CD14-positive monocyte (primary cell): Measurements from ENCODE around the gene B3GNT2. TPM values are rescaled to one million over a fixed set of nuclear protein-coding genes. Genes with fewer than 3 reads are reported as not detected.

Experiments
- DNase-seq, 3 donors: peaks; one replicate each; pipeline ENCODE4 v3.0.0-alpha.2; 2011 to 2022
- H2AFZ ChIP-seq: 2 replicates; pipeline ENCODE4 v1.6.0; 2012; ENCODE audit warnings: mild to moderate bottlenecking, low read depth, low read length, inconsistent platforms; ENCODE audit not compliant: insufficient read depth, poor library complexity, severe bottlenecking
- H3K27ac ChIP-seq, 2 donors: 1 replicate in 1 of 2; 2 replicates in 1 of 2; pipeline ENCODE4 v1.5.1; 2012 to 2013; ENCODE audit warnings: low read length in 2 of 2, control low read depth in 1 of 2, inconsistent platforms in 1 of 2, low read depth in 1 of 2, mild to moderate bottlenecking in 1 of 2
- H3K27me3 ChIP-seq, 2 donors: one replicate each; pipeline versions ENCODE4 v1.6.0 to v1.6.1; 2011 to 2013; ENCODE audit warnings: low read length in 2 of 2; ENCODE audit not compliant: control insufficient read depth in 2 of 2, insufficient read depth in 2 of 2
- H3K36me3 ChIP-seq, 2 donors: replicated peaks in 1 of 2; 1 replicate in 1 of 2; 2 replicates in 1 of 2; pipeline versions ENCODE4 v1.5.1 to v1.6.1; 2012 to 2013; ENCODE audit warnings: low read length in 2 of 2, control low read depth in 1 of 2, inconsistent platforms in 1 of 2, mild to moderate bottlenecking in 1 of 2; ENCODE audit not compliant: insufficient read depth in 2 of 2, control insufficient read depth in 1 of 2
- H3K4me1 ChIP-seq, 2 donors: 1 replicate in 1 of 2; 2 replicates in 1 of 2; pipeline versions ENCODE4 v1.5.1 to v1.6.1; 2012 to 2013; ENCODE audit warnings: low read length in 2 of 2, control low read depth in 1 of 2, inconsistent platforms in 1 of 2, mild to moderate bottlenecking in 1 of 2, moderate library complexity in 1 of 2; ENCODE audit not compliant: insufficient read depth in 2 of 2, control insufficient read depth in 1 of 2
- H3K4me2 ChIP-seq: replicated peaks from 2 replicates; pipeline ENCODE3; 2012; ENCODE audit warnings: low read length, moderate library complexity, mild to moderate bottlenecking; ENCODE audit not compliant: poor library complexity, severe bottlenecking; ENCODE audit errors: extremely low read depth
- H3K4me3 ChIP-seq, 3 experiments: fragments of 200-600 bp in 1 of 3; sonication (generic) in 1 of 3; replicated peaks in 1 of 3; 1 replicate in 2 of 3; 2 replicates in 1 of 3; pipeline ENCODE4 v1.5.1; 2011 to 2013; ENCODE audit warnings: low read length in 3 of 3, mild to moderate bottlenecking in 3 of 3, control low read depth in 2 of 3, low read depth in 2 of 3, inconsistent platforms in 1 of 3, moderate library complexity in 1 of 3
- H3K79me2 ChIP-seq: 2 replicates; pipeline ENCODE4 v1.6.0; 2012; ENCODE audit warnings: mild to moderate bottlenecking, control low read depth, inconsistent platforms, low read length, moderate library complexity; ENCODE audit not compliant: insufficient read depth
- H3K9ac ChIP-seq: 2 replicates; pipeline ENCODE4 v1.6.0; 2017; ENCODE audit warnings: low read length, mild to moderate bottlenecking; ENCODE audit not compliant: insufficient read depth, poor library complexity, severe bottlenecking
- H3K9me3 ChIP-seq, 2 donors: replicated peaks in 1 of 2; 1 replicate in 1 of 2; 2 replicates in 1 of 2; pipeline versions ENCODE4 v1.5.1 to v1.6.1; 2012 to 2013; ENCODE audit warnings: low read length in 2 of 2, control low read depth in 1 of 2; ENCODE audit not compliant: control insufficient read depth in 1 of 2, insufficient read depth in 1 of 2
- H4K20me1 ChIP-seq: 2 replicates; pipeline ENCODE4 v1.6.0; 2012; ENCODE audit warnings: mild to moderate bottlenecking, low read length, control low read depth, moderate library complexity; ENCODE audit not compliant: insufficient read depth
- H3K27ac Mint-ChIP-seq, 7 donors: one replicate each; pipeline ENCODE4 v1.8.0; 2020; ENCODE audit warnings: mild to moderate bottlenecking in 7 of 7, mixed read lengths in 7 of 7, moderate library complexity in 6 of 7, inconsistent platforms in 2 of 7
- H3K27me3 Mint-ChIP-seq, 3 donors: one replicate each; pipeline ENCODE4 v1.8.0; 2021 to 2022; ENCODE audit warnings: low read depth in 3 of 3, mild to moderate bottlenecking in 3 of 3, mixed read lengths in 3 of 3, moderate library complexity in 3 of 3, inconsistent platforms in 1 of 3
- H3K36me3 Mint-ChIP-seq, 2 donors: one replicate each; pipeline ENCODE4 v1.8.0; 2020; ENCODE audit warnings: mixed read lengths in 2 of 2, inconsistent platforms in 1 of 2, mild to moderate bottlenecking in 1 of 2
- H3K4me1 Mint-ChIP-seq: one replicate; pipeline ENCODE4 v1.8.0; 2020; ENCODE audit warnings: mild to moderate bottlenecking, mixed read lengths
- H3K4me3 Mint-ChIP-seq, 2 donors: one replicate each; pipeline ENCODE4 v1.8.0; 2020; ENCODE audit warnings: mild to moderate bottlenecking in 2 of 2, mixed read lengths in 2 of 2, moderate library complexity in 1 of 2
- H3K9me3 Mint-ChIP-seq, 7 donors: one replicate each; pipeline ENCODE4 v1.8.0; 2020 to 2022; ENCODE audit warnings: mixed read lengths in 7 of 7, mild to moderate bottlenecking in 6 of 7, moderate library complexity in 6 of 7, inconsistent platforms in 2 of 7
- CTCF ChIP-seq: fragments of 200-600 bp; IDR thresholded peaks from one replicate; pipeline ENCODE4 v1.8.0; 2022; ENCODE audit warnings: antibody characterized with exemption, mild to moderate bottlenecking
- WGBS: methylation state at CpG from one replicate; pipeline ENCODE4 v1.1.5; 2013; ENCODE audit warnings: missing lambda C conversion rate; ENCODE audit not compliant: insufficient coverage; 5-methylcytosine and 5-hydroxymethylcytosine counted together
- intact Hi-C, 2 donors: fragments of 100-400 bp; cut with micrococcal nuclease; formaldehyde crosslinking; loops; one replicate each; pipeline versions ENCODE4 v1.15.0 to v1.15.1; 2023
- polyA plus RNA-seq, 3 donors: library from polyadenylated mRNA; depleted of rRNA in 1 of 3; unstranded in 2 of 3; stranded (reverse) in 1 of 3; fragments of 300-500 nt in 2 of 3; fragments of >200 nt in 1 of 3; fragmentation: Illumina TruSeq in 2 of 3; gene quantifications; 1 replicate in 2 of 3; 2 replicates in 1 of 3; pipeline ENCODE4 v1.2.3, GENCODE V29; 2012 to 2021

The B3GNT2 gene
- polyA plus RNA-seq, 3 donors, result 15.9 to 34.7 (median 18.5) TPM

- no peak overlapping the region for H3K4me3 ChIP-seq
- no peak overlapping the region for H3K9ac ChIP-seq
- H3K27me3 ChIP-seq, result no peaks in the 10 kb centered on the region
- no peaks in the 10 kb centered on the region for H3K79me2 ChIP-seq
- H3K4me3 Mint-ChIP-seq, result no peak overlapping the region
- peaks cover 14% of the 10 kb centered on the region in 2 donors for H3K4me1 ChIP-seq
- DNase-seq, result no peak
- H3K27ac ChIP-seq, result no peak overlapping the region
- peaks cover 0 to 3% of the 10 kb centered on the region in 2 donors for H3K36me3 Mint-ChIP-seq
- no peak overlapping the region for H3K4me2 ChIP-seq
- 52% methylated on average over 3 of the region's 4 CpGs for WGBS
- intact Hi-C loops, result no loop called here
- H3K4me1 Mint-ChIP-seq, result peaks cover 21% of the 10 kb centered on the region
- no peaks in the 10 kb centered on the region for H3K9me3 ChIP-seq
- peaks cover 0 to 4% (median 2%) of the 10 kb centered on the region in 7 donors for H3K9me3 Mint-ChIP-seq
- no peaks in the 10 kb centered on the region for H4K20me1 ChIP-seq
- H2AFZ ChIP-seq, result no peak overlapping the region
- peaks cover under 1 to 3% (median 2%) of the 10 kb centered on the region in 3 donors for H3K27me3 Mint-ChIP-seq
- peak overlapping the region in 2 of 7 donors; percentile 6 to 26 for H3K27ac Mint-ChIP-seq
- no peak for TF ChIP-seq CTCF
- no peaks in the 10 kb centered on the region for H3K36me3 ChIP-seq
Observed at GRCh38 chr2:62186156-62186905, 9.6 kb upstream of the B3GNT2 start.

- peaks cover 0 to 3% of the 10 kb centered on the region in 2 donors for H3K36me3 Mint-ChIP-seq
- Histone ChIP-seq H3K4me2 (no peak overlapping the region), H4K20me1 (no peaks in the 10 kb centered on the region), H3K27ac (no peak overlapping the region), H3K79me2 (no peaks in the 10 kb centered on the region), H3K4me1 (peaks cover 14 to 15% of the 10 kb centered on the region in 2 donors), H3K9ac (no peak overlapping the region), H3K9me3 (no peaks in the 10 kb centered on the region), H2AFZ (no peak overlapping the region), H3K27me3 (no peaks in the 10 kb centered on the region), H3K4me3 (no peak overlapping the region), H3K36me3 (no peaks in the 10 kb centered on the region)
- no peak for DNase-seq
- peaks cover 0 to 4% (median 2%) of the 10 kb centered on the region in 7 donors for H3K9me3 Mint-ChIP-seq
- no peak for TF ChIP-seq CTCF
- H3K4me3 Mint-ChIP-seq, result no peak overlapping the region
- 58% methylated on average over 2 of the region's 9 CpGs for WGBS
- H3K4me1 Mint-ChIP-seq, result peaks cover 21% of the 10 kb centered on the region
- H3K27ac Mint-ChIP-seq, result no peak overlapping the region
- peaks cover 0 to 2% (median 2%) of the 10 kb centered on the region in 3 donors for H3K27me3 Mint-ChIP-seq
- intact Hi-C loops, result no loop called here
Observed at GRCh38 chr2:62187246-62187645, 8.7 kb upstream of the B3GNT2 start.
